ENCODE results near the gene SEMA5A. TPM values are rescaled to one million over a fixed set of nuclear protein-coding genes. Genes with fewer than 3 reads are reported as not detected.

The SEMA5A gene
- total RNA-seq, 1 donor from 2014 or later, result 11.9 TPM

GRCh38 chr5:9335269-9335668 is 210.6 kb downstream of the SEMA5A start:
- TF ChIP-seq CTCF (IDR thresholded peaks at IDR 0.05) (no peak), EZH2 (IDR thresholded peaks at IDR 0.05) (no peak), EZH2phosphoT487 (IDR thresholded peaks at IDR 0.05) (no peak)
- Histone ChIP-seq H4K20me1 (ENCODE audit: low read depth) (no peaks in the 10 kb centered on the region), H3K36me3 (no peaks in the 10 kb centered on the region), H3K79me2 (ENCODE audit: low read depth) (no peaks in the 10 kb centered on the region), H3K4me3 (no peak overlapping the region), H3F3A (ENCODE audit: low read depth) (no peaks in the 10 kb centered on the region), H3K4me2 (no peak overlapping the region), H3K4me1 (no peaks in the 10 kb centered on the region), H2AFZ (replicated peaks) (no peak overlapping the region), H3K27me3 (no peaks in the 10 kb centered on the region), H3K9me3 (ENCODE audit: low read depth) (no peaks in the 10 kb centered on the region), H3K27ac (no peak overlapping the region), H3K9ac (no peak overlapping the region)
- Mint-ChIP-seq H3K27me3 (ENCODE audit: insufficient read depth, low read depth) (no peaks in the 10 kb centered on the region), H3K4me3 (no peak overlapping the region), H3K36me3 (no peaks in the 10 kb centered on the region), H3K9me3 (no peaks in the 10 kb centered on the region), H3K27ac (no peak overlapping the region), H3K4me1 (no peaks in the 10 kb centered on the region)
- DNase-seq (ENCODE audit: low spot score), result no peak

- no peaks in the 10 kb centered on the region for H3K9me3 Mint-ChIP-seq
- no peak for DNase-seq (ENCODE audit: low spot score)
Measured at GRCh38 chr5:9332026-9332425, 213.8 kb downstream of the SEMA5A start.

DNA sequence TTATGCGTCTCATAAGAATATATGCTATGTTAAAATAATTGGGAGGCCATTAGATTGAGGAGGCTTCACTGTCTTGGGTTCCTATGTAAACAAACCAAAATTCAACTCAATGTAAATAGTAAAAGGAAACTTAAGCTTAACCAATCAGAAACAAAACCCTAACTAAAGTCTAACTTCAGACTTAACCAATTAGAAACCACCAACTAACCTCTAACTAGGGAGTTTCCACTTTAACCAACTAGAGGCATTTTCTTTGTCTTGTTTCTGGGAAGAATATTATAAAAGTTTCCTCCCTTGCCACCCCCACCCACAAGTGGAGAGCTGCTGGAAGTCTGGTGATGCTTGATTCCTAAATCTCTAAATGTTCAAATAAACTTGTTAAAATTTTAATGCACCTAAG is 214.5 kb downstream of the SEMA5A start:
- Histone ChIP-seq H3K27me3 (no peaks in the 10 kb centered on the region), H4K20me1 (ENCODE audit: low read depth) (no peaks in the 10 kb centered on the region), H3K4me2 (no peak overlapping the region), H3K9ac (no peak overlapping the region), H2AFZ (replicated peaks) (no peak overlapping the region), H3K36me3 (no peaks in the 10 kb centered on the region), H3K9me3 (ENCODE audit: low read depth) (no peaks in the 10 kb centered on the region), H3K79me2 (ENCODE audit: low read depth) (no peaks in the 10 kb centered on the region), H3K4me1 (no peaks in the 10 kb centered on the region), H3F3A (ENCODE audit: low read depth) (no peaks in the 10 kb centered on the region), H3K27ac (no peak overlapping the region), H3K4me3 (no peak overlapping the region)
- Mint-ChIP-seq H3K27me3 (ENCODE audit: insufficient read depth, low read depth) (no peaks in the 10 kb centered on the region), H3K4me1 (no peaks in the 10 kb centered on the region), H3K27ac (no peak overlapping the region), H3K9me3 (no peaks in the 10 kb centered on the region), H3K4me3 (no peak overlapping the region), H3K36me3 (peaks cover 3% of the 10 kb centered on the region)
- DNase-seq (ENCODE audit: low spot score), result no peak
- no peak for TF ChIP-seq EZH2 (IDR thresholded peaks at IDR 0.05)
- TF ChIP-seq CTCF (IDR thresholded peaks at IDR 0.05), result no peak
- no peak for TF ChIP-seq EZH2phosphoT487 (IDR thresholded peaks at IDR 0.05)

More at GRCh38 chr5:9332026-9332425, 213.8 kb downstream of the SEMA5A start:
- peaks cover 3% of the 10 kb centered on the region for H3K36me3 Mint-ChIP-seq
- H4K20me1 ChIP-seq (ENCODE audit: low read depth), result no peaks in the 10 kb centered on the region
- H3K4me1 Mint-ChIP-seq, result no peaks in the 10 kb centered on the region
- no peak overlapping the region for H2AFZ ChIP-seq (replicated peaks)
- no peak overlapping the region for H3K27ac ChIP-seq
- H3K9me3 ChIP-seq (ENCODE audit: low read depth), result no peaks in the 10 kb centered on the region
- no peak overlapping the region for H3K9ac ChIP-seq
- no peak overlapping the region for H3K27ac Mint-ChIP-seq
- no peaks in the 10 kb centered on the region for H3K27me3 ChIP-seq
- H3K4me2 ChIP-seq, result no peak overlapping the region
- no peaks in the 10 kb centered on the region for H3K27me3 Mint-ChIP-seq (ENCODE audit: insufficient read depth, low read depth)
- no peaks in the 10 kb centered on the region for H3K79me2 ChIP-seq (ENCODE audit: low read depth)
- no peaks in the 10 kb centered on the region for H3K36me3 ChIP-seq
- no peaks in the 10 kb centered on the region for H3F3A ChIP-seq (ENCODE audit: low read depth)
- no peak overlapping the region for H3K4me3 ChIP-seq
- no peaks in the 10 kb centered on the region for H3K4me1 ChIP-seq
- H3K4me3 Mint-ChIP-seq, result no peak overlapping the region
- TF ChIP-seq EZH2phosphoT487 (IDR thresholded peaks at IDR 0.05), result no peak
- TF ChIP-seq EZH2 (IDR thresholded peaks at IDR 0.05), result no peak
- TF ChIP-seq CTCF (IDR thresholded peaks at IDR 0.05), result no peak
